ENCODE data around the gene RPRM. TPM values are rescaled to one million over a fixed set of nuclear protein-coding genes. Genes with fewer than 3 reads are reported as not detected.
"Not testable (repeated sequence)": the region's sequence is repeated elsewhere in the genome, so short reads cannot be mapped to it uniquely, and the experiment has no call there.

RPRM gene
- polyA plus RNA-seq, 1 donor from 2014 or later = 2.8 TPM

- no peaks in the 10 kb centered on the region for H3F3A ChIP-seq (ENCODE audit: insufficient read depth, low read length, poor library complexity, severe bottlenecking)
- H3K9me3 ChIP-seq (ENCODE audit: low read length) = peaks cover 5% of the 10 kb centered on the region
Measured at GRCh38 chr2:153509133-153509532, 30.6 kb upstream of the RPRM start.

GRCh38 chr2:153506499-153506898 lies 27.9 kb upstream of the RPRM start:
- not testable (repeated sequence) for H3K27ac ChIP-seq (ENCODE audit: low read length); H3K79me2 ChIP-seq (replicated peaks; ENCODE audit: insufficient read depth, low read length); H2AFZ ChIP-seq (ENCODE audit: low read depth, low read length); H3K4me2 ChIP-seq (ENCODE audit: low read length); H3K9me3 ChIP-seq (ENCODE audit: low read length); H3K36me3 ChIP-seq (ENCODE audit: insufficient read depth, low read length); H3K9ac ChIP-seq (ENCODE audit: low read length); H4K20me1 ChIP-seq (ENCODE audit: insufficient read depth); H3K27me3 ChIP-seq (ENCODE audit: insufficient read depth, low read depth, low read length); H3K4me3 ChIP-seq (ENCODE audit: low read length); H3K9me2 ChIP-seq (ENCODE audit: insufficient read depth, low read length); H3F3A ChIP-seq (ENCODE audit: insufficient read depth, low read length, poor library complexity, severe bottlenecking)

More at GRCh38 chr2:153509133-153509532, 30.6 kb upstream of the RPRM start:
- H3K36me3 ChIP-seq (ENCODE audit: insufficient read depth, low read length) = no peaks in the 10 kb centered on the region
- H4K20me1 ChIP-seq (ENCODE audit: insufficient read depth) = no peaks in the 10 kb centered on the region
- no peak overlapping the region for H2AFZ ChIP-seq (ENCODE audit: low read depth, low read length)
- H3K9me2 ChIP-seq (ENCODE audit: insufficient read depth, low read length) = no peaks in the 10 kb centered on the region
- H3K27me3 ChIP-seq (ENCODE audit: insufficient read depth, low read depth, low read length) = no peaks in the 10 kb centered on the region
- H3K9ac ChIP-seq (ENCODE audit: low read length) = no peak overlapping the region
- TF ChIP-seq EP300 (conservative IDR thresholded peaks at IDR 0.05; ENCODE audit: poor library complexity, severe bottlenecking) = no peak
- no peak for TF ChIP-seq POLR2AphosphoS5 (IDR thresholded peaks at IDR 0.05)
- no peak for TF ChIP-seq MXI1 (conservative IDR thresholded peaks at IDR 0.05; ENCODE audit: poor library complexity, severe bottlenecking)
- TF ChIP-seq RAD21 (conservative IDR thresholded peaks at IDR 0.05) = no peak
- no peak for TF ChIP-seq CTCF (IDR thresholded peaks at IDR 0.05; ENCODE audit: poor library complexity, severe bottlenecking)
- TF ChIP-seq SMC3 (conservative IDR thresholded peaks at IDR 0.05; ENCODE audit: poor library complexity) = no peak
- no peak for TF ChIP-seq TAF1 (IDR thresholded peaks at IDR 0.05; ENCODE audit: low read depth)
- no peak for TF ChIP-seq REST (IDR thresholded peaks at IDR 0.05; ENCODE audit: borderline replicate concordance)
- no peak for TF ChIP-seq EZH2 (IDR thresholded peaks at IDR 0.05; ENCODE audit: borderline replicate concordance, insufficient read depth, low read length, poor library complexity, severe bottlenecking)
- no peak overlapping the region for H3K4me3 ChIP-seq (ENCODE audit: low read length)
- no peaks in the 10 kb centered on the region for H3K79me2 ChIP-seq (replicated peaks; ENCODE audit: insufficient read depth, low read length)
- H3K27ac ChIP-seq (ENCODE audit: low read length) = no peak overlapping the region
- H3K4me2 ChIP-seq (ENCODE audit: low read length) = no peak overlapping the region

GRCh38 chr2:153499439-153499838 lies 20.9 kb upstream of the RPRM start:
- H3K27me3 ChIP-seq (ENCODE audit: insufficient read depth, low read depth, low read length) = no peaks in the 10 kb centered on the region
- no peaks in the 10 kb centered on the region for H3K9me2 ChIP-seq (ENCODE audit: insufficient read depth, low read length)
- H3F3A ChIP-seq (ENCODE audit: insufficient read depth, low read length, poor library complexity, severe bottlenecking) = no peaks in the 10 kb centered on the region
- no peaks in the 10 kb centered on the region for H3K9me3 ChIP-seq (ENCODE audit: low read length)
- no peak overlapping the region for H3K9ac ChIP-seq (ENCODE audit: low read length)
- H4K20me1 ChIP-seq (ENCODE audit: insufficient read depth) = no peaks in the 10 kb centered on the region
- no peak for TF ChIP-seq REST (IDR thresholded peaks at IDR 0.05; ENCODE audit: borderline replicate concordance)
- no peaks in the 10 kb centered on the region for H3K36me3 ChIP-seq (ENCODE audit: insufficient read depth, low read length)
- H3K27ac ChIP-seq (ENCODE audit: low read length) = no peak overlapping the region
- H3K79me2 ChIP-seq (replicated peaks; ENCODE audit: insufficient read depth, low read length) = no peaks in the 10 kb centered on the region
- no peak overlapping the region for H3K4me2 ChIP-seq (ENCODE audit: low read length)
- no peak overlapping the region for H2AFZ ChIP-seq (ENCODE audit: low read depth, low read length)
- H3K4me3 ChIP-seq (ENCODE audit: low read length) = no peak overlapping the region

Measured in neural cell (in vitro differentiated cells).